GM21717 (cell line): Measurements from ENCODE around the gene FEZF1.
"Not testable (repeated sequence)": the region's sequence is repeated elsewhere in the genome, so short reads cannot be mapped to it uniquely, and the experiment has no call there.

Source experiments
- ATAC-seq: cut with Tn5 transposase; IDR thresholded peaks from one replicate; pipeline ENCODE4 v1.9.1; 2021; ENCODE audit warnings: mild to moderate bottlenecking, moderate library complexity; ENCODE audit not compliant: unreplicated experiment

FEZF1 gene

DNA sequence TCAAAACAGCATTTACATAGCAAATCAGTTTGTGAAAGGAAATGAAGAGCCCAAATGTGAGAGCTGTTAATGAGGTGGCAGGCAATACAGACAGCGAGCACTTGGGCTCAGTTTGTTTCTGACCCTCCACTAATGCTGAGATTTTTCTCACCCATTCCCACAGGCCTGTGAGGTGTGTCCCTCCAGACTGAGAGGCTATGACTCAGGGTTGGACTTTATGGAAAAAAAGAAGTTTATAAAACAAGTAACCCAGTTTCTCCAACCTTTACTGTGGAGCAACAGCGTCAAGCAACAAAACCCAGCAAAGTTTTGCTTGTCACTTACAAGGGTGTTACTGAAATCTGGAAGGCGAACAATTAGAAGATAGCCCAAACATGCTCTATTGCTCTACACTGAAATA is 4.9 kb upstream of the FEZF1 start:
- no peak for ATAC-seq

DNA sequence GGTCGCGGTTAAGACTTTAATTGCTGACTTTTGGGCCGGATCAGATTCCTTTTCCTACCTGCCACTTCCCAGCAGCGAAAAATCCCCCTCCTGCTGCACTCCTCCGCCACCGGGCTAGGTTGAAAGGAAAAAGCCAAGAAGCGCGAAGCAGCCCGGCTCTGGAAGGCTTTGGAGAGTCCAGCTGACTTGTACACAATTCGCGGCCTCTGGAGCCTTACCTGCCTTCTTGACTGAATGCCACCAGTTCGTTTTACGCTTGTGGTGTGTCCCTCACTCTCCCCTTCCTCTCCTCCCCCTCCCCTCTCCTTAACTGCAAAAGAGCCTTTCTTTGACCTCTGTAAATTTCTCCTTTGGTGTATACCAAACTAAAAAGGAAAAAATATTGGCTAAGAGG is 2.7 kb upstream of the FEZF1 start:
- no peak for ATAC-seq

DNA sequence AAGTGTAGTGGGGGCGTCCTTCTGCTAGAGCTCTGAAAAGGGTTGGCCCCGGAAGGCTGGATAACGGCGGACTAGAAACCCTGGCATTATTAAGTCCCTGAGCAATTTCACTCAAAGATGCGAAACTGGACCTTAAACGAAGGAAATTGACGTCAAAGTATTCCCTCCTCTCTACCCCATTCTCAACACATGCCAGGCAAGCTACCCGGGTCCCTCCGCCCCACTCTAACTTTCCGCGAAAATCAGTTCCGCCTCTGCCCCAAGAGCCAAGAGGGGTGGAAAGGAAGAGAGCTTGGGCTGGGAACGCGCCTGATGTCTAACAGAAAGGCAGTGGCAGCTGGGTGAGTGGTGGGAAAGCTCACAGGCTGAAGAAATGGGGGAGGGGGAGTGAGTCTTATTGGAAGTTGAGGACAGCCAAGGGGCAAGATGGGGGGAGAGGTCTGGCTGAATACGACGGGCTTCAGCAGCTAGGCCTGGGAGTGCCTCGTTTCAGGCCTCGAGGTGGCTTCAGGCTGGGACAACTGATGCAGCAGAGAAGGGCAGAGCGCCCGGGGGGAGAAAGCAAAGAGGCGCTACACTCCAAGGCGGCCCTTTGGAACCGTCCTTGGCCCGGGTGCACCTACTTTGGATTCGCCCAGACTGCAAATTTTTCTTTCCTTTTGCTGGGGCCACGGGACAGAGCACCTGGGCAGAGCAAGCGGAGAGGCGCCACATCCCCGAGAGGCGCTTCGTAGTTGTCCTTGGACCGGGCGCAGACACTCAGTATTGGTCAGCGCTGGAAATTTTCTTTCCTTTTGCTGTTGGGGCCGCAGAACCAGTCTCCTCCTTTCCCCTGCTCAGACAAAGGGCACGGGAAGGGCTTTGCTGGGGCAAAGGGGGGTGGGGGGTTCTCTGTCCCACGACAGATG is 2.0 kb upstream of the FEZF1 start:
- no peak for ATAC-seq

DNA sequence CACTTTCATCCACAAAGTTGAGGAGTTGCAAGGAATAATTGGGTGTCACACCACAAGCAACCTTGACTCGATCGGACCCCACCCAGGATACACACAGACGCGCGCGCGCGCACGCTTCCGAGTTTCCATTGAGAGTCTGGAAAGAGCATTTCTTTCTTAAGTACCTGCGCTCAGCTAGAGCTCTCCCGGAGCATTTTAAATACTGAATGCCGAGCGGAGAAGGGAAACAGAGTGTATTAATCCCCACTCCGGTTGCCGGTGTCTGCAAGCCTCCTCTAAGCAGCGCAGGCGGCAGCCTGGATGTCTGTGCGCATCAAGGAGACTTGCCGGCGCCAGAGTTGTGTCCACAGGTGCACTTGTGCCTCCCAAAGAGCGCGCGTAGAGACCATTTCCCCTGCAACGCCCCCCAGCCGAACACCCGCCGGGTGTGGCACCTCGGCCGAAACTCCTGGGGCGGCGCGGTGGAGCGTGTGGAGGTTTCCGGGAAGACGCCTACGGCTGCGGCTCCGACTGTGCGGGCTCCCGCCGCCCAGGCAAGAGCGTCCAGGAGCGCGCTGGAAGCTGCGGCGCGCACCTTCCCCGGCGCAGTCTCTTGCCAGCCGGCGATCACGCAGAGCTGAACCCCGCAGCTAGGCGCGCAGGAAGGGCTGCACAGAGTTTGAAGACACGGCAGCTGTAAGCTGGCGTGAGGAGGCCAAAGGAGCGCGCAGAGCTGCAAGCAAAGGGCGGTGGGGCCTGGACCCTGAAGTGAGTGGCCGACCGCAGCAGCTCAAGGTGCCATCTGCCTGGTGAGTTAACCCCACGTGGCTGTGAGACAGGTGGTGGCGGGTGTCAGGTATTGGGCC is 1.1 kb upstream of the FEZF1 start:
- ATAC-seq: no peak

DNA sequence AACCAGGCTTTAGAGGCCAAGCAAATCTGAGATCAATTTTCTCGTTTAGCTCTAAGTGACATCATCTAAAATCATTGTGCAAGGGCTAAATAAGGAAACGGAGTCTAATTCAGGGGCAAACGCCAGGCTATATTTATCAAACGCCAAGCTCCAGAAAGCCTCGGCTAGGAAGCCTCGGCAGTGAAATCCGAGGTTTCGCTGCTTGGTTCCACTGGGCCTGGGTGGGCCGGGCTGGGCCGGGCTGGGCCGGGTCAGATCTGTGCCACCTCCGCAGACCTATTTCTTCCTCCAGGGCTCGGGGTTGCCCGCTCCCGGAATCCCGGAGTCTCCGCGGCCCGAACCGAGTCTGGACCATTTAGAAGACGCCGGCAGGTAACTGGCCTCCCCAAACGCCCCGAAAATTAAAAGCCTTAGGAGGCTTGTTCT is 459 bp upstream of the FEZF1 start:
- ATAC-seq: no peak

DNA sequence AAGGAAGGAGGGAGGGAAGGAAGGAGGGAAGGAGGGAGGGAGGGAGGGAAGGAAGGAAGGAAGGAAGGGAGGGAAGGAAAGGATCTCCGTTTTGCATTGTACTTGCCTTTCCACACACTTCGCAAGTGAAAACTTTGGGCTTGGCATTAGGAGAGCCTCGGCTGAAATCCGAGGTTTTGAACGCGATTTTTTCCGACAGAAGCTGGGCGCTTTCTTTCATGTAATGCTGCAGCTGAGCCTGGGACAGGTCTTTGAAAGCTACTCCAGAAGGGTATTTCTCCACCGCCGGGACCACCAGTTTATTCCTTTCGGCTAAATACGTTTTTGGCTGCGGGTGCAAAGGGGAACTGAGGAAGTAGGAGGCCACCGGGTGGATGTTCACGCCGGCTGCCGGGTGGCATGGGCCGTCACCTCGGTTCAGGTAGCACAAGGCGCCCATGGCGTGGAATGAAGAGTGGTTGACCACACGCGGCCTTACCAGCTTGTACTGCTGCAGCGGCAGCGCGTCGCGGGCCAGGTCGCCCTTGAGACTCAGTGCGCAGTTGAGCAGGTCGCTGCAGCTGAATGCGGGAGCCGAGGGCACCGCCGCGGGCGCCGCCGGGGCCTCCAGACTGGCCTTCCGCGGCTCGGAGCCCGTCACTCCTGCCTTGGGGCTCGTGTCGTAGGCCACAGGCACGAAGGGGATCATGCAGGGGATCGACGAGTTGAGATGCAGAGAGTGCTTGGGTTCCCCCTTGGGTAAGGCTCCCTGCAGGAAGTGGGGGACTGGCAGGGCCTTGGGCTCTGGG is 825 bp downstream of the FEZF1 start:
- ATAC-seq: no peak

DNA sequence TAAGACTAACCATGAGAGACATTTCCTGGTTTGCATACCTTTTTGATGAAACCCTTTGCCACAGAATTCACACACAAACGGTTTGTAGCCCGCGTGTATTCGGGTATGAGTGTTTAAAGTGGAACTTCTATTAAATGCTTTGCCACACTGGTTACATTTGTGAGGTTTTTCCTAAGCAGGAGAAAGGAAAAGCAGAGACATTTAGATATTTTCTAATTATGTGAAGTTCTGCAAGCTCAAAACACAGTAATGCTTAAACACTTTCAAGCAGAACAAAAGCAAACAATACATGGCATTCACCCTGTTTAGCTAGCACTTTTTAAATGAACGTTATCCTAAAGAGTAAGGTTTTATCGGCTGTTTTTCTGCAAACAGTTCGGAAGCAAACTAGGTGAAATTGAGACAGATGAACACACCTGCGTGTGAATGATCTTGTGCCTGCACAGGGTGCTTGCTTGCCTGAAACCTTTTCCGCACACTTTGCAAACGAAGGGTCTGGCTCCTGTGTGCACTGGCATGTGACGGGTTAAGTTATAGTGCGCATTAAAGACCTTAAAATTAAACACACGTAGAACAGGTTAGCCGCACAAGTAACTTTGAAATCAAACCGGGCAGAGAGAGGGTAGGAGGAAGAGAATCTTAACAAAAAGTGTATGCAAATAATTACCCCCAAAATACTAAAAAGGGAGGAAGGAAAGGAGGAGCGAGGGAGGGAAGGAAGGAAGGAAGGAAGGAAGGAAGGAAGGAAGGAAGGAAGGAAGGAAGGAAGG is 1.6 kb downstream of the FEZF1 start:
- ATAC-seq: no peak

DNA sequence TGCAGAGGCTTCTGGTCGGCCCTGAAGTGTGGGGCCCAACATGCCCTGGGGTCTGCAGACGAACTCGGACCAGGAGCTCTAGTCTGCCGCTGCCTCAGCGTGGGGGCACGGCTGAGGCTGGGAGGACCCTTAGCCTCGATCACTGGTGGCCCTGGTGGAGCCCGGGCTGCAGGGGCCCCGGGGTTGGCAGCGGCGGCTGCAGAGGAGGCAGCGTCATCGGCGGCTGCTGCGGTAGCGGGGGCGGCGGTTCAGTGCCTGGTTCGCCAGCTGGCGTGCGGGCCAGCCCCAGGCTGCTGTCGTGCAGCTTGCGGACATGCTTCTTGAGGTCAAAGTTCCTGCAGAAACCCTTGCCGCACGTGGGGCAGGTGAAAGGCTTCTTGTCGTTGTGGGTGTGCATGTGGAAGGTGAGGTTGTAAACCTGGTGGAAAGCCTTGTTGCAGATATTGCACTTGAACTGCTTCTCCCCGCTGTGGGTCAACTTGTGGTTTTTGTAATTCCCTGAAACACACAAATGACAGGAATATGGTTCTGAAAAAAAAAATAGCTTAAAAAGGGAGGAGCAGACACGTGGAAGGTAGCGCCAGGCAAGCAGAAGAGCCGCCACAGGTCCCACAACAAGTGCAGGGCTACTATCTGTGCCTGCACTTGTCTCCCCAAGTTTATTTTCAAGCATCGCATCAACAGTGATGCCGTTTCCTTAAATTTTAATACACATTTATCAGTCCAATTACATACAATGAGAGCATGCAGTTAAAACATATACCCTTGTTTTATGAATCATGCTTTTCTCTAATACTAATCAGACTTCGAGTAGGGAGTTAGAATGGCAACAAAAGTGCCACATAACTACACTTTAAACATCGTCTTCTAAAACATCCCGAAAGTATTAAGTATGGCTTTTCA is 2.4 kb downstream of the FEZF1 start:
- no peak for ATAC-seq

DNA sequence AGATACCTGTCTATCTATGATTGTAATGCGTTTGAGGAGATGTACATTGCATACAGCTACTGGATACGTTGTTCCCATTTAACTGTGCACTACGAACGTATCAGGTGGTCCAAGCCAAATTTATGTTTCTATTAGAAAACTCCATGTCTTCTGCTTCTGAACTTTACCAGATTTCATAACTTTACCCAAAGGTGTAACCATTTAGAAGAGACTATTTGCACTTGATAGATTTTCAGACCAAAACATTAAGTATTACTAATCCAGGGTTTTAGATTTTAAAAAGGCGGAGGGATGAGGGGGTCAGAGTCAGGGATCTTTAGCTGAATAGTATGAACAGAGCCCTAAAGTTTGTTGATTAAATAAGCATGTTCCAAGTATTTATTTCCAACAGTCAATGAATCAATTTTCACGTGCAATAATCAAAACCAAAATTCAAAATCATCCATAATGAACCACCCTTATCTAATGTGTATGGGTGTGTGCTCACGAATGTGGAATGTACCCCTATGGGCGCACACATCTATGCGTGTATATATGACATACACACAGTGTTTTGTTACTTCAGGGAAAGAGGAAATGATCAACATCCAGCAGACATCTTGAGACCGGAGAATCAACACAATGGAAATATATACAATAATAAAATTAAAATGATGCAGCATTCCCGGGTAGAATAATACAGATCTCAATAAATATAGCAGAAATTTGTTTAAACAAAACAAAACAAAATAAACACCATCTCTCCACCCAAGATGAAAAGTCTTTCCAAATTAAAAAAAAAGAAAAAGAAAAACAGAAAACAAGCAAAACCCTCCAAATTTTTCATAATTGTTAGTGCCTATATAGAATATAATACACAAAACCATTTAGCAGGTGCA is 3.4 kb downstream of the FEZF1 start:
- ATAC-seq: no peak

DNA sequence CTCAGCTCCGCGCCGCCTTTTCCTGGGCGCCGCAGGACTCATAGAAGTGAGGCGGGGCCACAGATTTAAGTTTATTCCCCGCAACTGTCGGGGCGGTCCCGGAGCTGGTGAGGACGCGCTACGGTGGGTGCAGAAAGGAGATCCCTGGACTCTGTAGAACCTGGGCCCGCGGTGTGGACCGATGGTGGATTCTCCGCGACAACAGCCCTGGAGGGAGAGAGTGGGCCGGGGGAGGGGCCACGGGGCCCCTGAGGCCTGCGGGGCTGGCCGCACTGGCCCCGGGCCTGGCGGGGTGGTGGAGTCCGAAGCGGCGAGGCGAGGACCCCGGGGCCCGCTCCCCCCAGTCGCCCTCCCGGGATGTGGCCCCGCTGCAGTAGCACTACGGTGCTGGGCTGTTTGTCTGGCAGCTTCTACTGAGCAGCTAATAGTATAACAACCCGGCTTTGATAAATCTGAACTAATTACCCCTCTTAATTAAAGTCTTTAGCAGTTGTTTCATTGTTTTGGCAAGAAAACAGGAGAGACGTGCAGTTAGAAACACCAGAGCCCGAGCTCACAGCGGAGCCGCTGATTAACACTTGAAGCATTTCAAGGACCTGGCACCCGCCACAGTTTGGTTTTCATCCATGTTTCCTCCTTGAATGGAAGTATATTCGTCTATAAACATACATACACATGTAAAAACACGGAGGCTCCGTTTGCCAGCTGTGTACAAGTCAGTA is 4.2 kb downstream of the FEZF1 start:
- ATAC-seq: no peak

DNA sequence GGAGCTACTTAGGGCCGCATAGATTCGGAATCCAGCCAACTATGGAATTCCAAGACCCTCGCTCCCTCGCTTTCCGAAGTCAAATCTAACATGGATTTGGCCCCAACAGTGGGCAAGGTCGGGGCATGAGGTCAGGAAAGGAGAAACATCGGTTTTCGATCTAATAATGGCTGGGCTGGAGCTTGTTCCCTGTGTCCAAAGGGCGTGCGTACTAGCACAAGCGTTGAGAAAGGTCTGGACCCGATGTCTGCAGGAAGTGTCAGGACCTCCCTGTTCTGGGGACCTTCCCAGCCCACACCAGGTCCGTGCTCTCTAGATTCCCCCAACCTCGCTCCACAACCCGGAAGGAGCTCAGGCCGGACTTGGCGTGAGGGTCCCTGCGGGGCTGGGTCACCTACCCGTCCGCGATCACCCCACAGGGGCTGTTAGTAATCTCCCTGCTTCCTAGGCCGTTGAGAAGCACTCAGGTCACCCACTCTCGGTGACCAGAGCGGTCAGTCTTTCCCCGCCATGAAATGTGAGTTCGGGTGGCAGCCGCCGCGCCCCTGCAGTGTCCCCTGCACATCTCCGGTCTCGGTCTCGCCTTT is 4.8 kb downstream of the FEZF1 start:
- ATAC-seq: no peak

DNA sequence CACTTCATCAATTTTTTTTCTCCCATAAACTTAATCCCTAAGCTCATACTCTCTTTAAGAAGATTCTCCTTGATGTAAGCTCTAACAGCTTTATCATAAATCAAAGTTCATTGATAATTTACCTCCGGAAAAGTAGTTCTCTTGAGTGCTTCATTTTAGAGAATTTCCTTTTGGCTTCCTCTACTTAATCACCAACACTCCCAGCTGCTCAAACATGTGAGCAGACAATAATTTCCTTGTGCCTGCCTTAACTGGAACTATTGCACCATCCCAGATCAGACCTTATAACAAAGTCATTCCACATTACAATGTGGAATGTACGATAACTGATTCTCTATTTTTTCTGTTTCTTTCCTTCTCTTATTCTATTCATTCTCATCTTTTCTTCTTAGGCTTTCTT is 5.9 kb downstream of the FEZF1 start:
- ATAC-seq: no peak

DNA sequence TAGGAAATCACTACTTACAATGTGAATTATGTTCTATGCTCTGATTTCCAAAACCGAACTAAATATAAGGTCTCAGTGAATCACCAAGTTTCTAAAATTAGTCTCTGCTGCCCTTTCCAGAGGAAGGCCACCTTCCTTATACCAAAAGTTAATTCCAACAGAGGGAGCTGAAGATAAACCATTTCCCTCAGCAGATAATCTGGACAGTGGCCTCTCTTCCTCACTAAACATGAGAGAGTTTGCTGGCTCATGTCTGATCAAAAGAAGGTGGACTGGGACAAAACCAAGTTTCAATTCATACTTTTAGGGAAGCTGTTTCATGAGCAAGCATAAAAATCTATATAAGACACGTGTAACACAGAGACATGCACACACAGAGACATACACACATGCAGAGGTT is 6.4 kb downstream of the FEZF1 start:
- ATAC-seq: no peak

DNA sequence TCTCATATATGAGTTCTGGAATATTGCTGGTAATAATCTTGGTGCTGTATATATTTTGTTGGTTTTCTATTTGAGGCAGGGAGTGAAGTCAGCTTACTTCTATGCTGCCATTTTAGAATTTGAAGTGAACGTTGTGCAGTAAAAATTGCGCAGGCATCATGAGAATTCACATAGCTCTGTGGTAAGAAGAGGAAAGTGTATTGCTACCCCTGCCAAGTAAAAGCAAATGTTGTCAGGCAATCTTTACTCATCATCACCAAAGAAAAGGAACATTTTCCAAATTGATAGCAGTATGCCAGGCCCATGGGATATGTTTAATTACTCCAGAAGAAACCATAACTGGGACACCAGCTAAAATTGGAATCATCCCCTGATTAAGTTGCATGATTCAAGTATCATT is 13.4 kb downstream of the FEZF1 start:
- no peak for ATAC-seq

DNA sequence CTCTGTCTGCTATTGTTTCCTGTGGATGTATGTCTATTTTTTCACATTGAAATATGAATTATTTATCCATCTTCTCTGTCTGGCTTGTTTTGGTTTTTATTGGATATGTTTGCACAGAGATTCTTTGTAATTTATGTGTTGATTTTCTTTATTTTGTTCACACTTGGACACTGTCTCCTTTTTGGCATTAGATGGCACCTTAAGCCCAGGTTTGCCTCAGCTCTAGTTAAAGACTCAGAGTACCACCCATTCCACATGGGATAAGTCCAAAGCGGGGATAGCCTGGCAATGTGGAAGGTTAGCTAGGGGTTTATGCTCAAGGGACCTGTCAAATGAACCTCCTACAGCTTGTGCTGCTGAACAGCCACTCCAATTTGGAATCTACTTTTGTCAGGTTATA is 14.1 kb downstream of the FEZF1 start:
- ATAC-seq: no peak

DNA sequence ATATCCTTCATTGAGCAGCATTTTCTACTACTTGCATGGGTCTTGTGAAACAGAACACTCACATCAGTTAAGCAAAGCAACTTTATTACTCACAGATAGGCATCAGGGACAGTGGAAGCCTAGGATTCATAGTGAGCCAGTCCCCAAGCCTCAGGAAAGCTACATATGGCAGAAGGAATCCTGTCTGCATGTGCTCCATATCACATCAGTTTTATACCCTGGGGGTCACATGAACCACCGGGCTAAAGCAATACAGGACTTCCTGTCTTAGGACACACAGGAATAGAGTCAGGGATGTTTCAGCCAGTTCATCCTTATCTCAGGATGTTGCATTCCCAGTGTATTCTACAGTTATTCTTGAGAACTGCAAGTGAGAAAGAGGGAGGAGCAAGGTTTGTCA is 15.1 kb downstream of the FEZF1 start:
- ATAC-seq: no peak

DNA sequence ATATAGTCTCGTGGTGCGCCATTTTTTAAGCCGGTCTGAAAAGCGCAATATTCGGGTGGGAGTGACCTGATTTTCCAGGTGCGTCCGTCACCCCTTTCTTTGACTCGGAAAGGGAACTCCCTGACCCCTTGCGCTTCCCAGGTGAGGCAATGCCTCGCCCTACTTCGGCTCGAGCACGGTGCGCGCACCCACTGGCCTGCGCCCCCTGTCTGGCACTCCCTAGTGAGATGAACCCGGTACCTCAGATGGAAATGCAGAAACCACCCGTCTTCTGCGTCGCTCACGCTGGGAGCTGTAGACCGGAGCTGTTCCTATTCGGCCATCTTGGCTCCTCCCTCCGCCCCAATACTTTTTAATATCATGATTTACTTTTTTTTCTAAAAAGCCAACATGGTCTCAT is 19.9 kb downstream of the FEZF1 start:
- not testable (repeated sequence) for ATAC-seq

DNA sequence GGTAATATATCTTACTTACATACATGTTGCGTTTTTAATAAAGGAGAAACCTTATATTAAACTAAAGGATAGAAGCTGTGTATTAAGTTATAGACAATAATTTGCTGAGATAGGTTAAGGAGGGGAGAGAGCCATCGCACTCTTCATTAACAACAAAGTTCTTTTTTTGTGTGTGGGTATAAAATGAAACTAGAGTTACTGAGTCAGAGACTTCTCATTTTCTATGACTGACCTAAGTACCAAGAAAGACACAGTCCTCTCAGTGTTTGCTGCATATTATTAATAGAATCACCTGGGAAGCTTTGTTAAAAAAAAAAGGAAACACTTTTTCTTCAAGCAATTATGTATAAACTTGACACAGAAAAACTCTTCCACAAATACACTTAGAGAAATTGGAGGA is 31.4 kb downstream of the FEZF1 start:
- ATAC-seq: no peak
